Heart left ventricle (tissue), 13 donors: ENCODE measurements around the gene HYLS1.

Source experiments
- POLR2A ChIP-seq, 2 donors: fragments of 450-650 bp; IDR thresholded peaks; one replicate each; pipeline ENCODE4 v1.6.1; 2017; ENCODE audit warnings: antibody characterized with exemption in 2 of 2, mild to moderate bottlenecking in 2 of 2, moderate library complexity in 2 of 2
- TF ChIP-seq, protein P1 (sequence below), 12 donors: fragments of 200-600 bp; sonication (generic) in 4 of 12; IDR thresholded peaks; one replicate each; pipeline versions ENCODE4 v1.5.0 to v1.8.0; 2018 to 2022; ENCODE audit warnings: antibody characterized with exemption in 12 of 12, mild to moderate bottlenecking in 5 of 12
- donor health status: ischemic (EF 13 %, LVEDD 7.1; RV severe dilation, severe dysfunction).
- donor health status: DM: no; HTN: yes; CAD: no.
- donor health status: DM: no; HTN: no; CAD: no.
- donor health status: ischemic (EF 25% LVEDD 6.9; RV normal size, moderate dysfunction).
- donor health status: ischemic (EF 25% LVEDD 5.7; RV mildly dilated, moderate dysfunction).
- donor health status: ischemic (EF 35%, LVEDD 5.7; RV mildly dilated, moderate dysfunction).
- donor health status: nonischemic (EF 11% LVEDD 7.7; RV severe dilation, severe dysfunction).
- donor health status: DM: yes; HTN: yes; CAD: no.
- donor health status: PGD.
- donor health status: ischemic (EF 29% LVEDD 5.4; RV normal size, mild dysfunction).
- donor health status: nonischemic (EF 23%, LVEDD 6.1; RV moderate dilation, normal function).

DNA sequence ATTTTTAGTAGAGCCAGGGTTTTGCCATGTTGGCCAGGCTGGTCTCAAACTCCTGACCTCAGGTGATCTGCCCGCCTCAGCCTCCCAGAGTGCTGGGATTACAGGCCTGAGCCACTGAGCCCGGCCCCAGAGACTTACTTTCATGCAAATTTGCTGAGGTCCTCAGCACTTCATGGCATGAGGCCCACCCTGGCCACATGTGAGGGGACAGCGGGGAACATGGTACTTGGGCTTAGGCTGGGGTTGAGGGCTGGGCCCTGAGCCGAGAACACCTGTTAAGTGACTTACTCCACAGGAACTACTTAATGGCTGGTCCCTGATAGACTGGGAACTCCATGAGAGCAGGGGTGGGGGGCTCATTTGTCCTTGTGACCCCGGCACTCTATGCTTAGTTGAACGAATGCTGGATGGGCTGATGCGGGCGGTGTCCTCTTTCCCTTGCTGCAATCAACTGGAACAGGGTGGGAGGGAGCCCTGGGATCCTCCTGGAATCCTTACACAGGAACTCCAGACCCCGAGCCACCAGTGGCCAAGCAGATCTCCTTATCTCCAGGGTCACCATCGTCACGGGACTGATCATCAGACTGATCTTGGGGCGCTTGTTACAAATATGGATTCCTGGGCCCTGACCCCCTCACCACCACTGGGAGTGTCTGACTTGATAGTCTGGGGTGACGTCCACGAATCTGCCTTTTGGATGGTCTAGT, 59.4 kb downstream of the HYLS1 start:
- no peak for TF ChIP-seq POLR2A (IDR thresholded peaks at IDR 0.05)
- TF ChIP-seq, protein P1, sequence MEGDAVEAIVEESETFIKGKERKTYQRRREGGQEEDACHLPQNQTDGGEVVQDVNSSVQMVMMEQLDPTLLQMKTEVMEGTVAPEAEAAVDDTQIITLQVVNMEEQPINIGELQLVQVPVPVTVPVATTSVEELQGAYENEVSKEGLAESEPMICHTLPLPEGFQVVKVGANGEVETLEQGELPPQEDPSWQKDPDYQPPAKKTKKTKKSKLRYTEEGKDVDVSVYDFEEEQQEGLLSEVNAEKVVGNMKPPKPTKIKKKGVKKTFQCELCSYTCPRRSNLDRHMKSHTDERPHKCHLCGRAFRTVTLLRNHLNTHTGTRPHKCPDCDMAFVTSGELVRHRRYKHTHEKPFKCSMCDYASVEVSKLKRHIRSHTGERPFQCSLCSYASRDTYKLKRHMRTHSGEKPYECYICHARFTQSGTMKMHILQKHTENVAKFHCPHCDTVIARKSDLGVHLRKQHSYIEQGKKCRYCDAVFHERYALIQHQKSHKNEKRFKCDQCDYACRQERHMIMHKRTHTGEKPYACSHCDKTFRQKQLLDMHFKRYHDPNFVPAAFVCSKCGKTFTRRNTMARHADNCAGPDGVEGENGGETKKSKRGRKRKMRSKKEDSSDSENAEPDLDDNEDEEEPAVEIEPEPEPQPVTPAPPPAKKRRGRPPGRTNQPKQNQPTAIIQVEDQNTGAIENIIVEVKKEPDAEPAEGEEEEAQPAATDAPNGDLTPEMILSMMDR (IDR thresholded peaks at IDR 0.05), result no peak
